ENCODE measurements around the gene DMD.

The DMD gene

GRCh38 chrX:31227250-31227649, 1984.1 kb downstream of the DMD start:
- peak; percentile 90 for DNase-seq (ENCODE audit: low read depth)

DNA sequence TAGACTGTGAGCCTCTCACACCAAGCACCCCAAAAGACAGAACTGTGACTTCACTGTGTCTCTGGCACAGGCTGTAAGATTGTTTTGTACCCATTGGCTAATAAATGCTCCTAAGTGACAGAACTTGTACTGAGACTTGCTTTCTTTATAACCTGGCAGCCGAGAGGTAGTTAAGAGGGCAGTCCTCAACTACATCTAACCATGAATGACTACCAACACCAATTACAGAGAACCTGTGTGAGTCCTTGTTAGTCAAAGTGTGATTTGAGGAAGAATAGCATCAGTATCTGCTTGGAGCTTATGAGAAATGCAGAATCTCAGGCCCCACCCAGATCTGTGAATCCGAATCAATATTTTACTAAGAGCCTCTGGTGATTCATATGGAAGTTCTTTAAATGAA, 1985.5 kb downstream of the DMD start:
- DNase-seq (ENCODE audit: low read depth): no peak

DNA sequence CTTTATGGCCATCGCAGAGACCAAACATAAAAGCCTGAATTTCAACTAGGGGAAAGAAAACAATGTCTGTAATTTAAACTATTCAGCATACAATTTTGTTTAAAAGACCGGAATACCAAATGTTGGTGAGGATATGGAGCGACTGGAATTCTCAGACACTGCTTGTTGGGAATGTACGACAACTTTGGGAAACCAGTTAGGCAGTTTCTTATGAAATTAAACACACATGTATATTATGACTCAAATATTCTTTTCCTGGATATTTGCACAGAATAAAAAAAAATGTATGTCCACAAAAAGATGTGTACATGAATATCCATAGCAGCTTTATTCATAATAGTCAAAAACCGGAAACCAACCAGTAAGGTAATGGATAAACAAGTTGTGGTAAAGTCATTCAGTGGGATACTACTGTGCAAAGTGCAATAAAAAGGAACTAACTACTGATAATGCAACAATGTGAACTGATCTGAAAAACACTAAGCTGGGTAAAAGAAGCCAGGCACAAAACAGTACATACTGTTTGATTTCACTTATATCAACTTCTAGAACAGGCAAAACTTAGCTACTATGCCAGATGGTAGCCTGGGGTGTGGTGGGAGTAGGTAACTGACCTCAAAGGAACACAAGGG, 1986.9 kb downstream of the DMD start:
- peak; percentile 54 for DNase-seq (ENCODE audit: low read depth)

- DNase-seq (ENCODE audit: low read depth): peak; percentile 73
Measured at GRCh38 chrX:31223817-31224216, 1987.5 kb downstream of the DMD start.

- no peak for DNase-seq (ENCODE audit: low read depth)
Measured at GRCh38 chrX:31222946-31223345, 1988.4 kb downstream of the DMD start.

- no peak for DNase-seq (ENCODE audit: low read depth)
Measured at GRCh38 chrX:31219174-31219573, 1992.2 kb downstream of the DMD start.

DNA sequence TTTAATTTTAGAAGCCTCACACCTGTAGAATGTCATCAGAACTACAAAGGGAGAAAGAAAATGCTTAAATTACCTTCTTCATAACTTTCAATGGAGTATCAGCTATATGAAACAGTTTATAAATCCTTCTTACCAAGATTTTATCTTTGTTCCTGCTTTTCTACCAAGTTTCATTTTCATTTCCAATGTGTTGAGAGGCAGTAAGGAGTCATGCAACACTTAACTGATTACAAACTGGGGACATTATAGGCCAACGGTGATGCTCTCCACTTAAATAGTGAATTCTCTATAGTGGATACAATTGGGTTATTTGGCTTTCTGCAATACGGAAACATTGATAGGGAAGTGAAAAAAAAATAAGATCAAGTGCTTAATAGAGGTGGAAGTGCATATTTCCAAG, 1994.3 kb downstream of the DMD start:
- no peak for DNase-seq (ENCODE audit: low read depth)

DNA sequence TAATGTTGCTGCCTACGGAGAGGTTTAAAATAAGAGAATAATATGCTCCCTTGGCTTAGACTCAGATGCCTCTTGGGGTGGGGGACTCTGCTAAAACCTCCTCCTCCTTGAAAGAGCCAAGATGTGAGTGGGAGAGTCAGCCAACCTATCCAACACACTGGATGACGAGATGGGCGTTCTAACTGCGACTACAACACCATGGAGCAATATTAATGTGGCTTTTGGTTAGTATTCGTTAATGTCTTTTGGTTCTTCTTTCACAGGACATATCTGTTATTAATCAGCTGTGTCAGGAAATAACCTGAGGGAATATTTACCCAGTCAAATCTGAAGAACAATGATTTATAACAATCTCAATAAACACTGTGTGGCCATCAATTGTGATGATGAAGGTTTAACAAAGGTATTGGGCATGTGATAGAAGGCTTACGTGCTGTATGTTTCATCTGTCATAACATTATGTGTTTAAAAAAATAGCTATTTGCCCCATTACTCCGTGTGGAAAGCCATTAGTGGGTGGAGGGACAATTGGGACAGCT, 1996.0 kb downstream of the DMD start:
- no peak for DNase-seq (ENCODE audit: low read depth)

GRCh38 chrX:31213941-31214340, 1997.4 kb downstream of the DMD start:
- peak; percentile 34 for DNase-seq (ENCODE audit: low read depth)

- no peak for DNase-seq (ENCODE audit: low read depth)
Measured at GRCh38 chrX:31212856-31213748, 1998.2 kb downstream of the DMD start.

GRCh38 chrX:31209005-31209628, 2002.2 kb downstream of the DMD start:
- DNase-seq (ENCODE audit: low read depth): peak; percentile 95

GRCh38 chrX:31201503-31201902, 2009.8 kb downstream of the DMD start:
- DNase-seq (ENCODE audit: low read depth): no peak

- DNase-seq (ENCODE audit: low read depth): no peak
Measured at GRCh38 chrX:31200430-31200829, 2010.9 kb downstream of the DMD start.

DNA sequence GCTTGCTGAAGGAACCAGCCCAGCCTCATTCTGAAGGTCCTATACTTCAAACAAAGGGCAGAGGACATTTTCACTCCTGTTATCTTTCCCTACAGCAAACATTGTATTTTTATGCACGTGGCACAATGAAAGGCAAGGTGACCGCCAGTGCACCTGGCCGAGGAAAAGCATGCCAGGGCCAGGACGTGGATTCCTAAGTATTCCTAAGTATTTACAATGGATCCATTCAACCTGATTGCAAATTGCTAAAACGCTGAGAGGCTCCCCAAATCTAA, 2011.6 kb downstream of the DMD start:
- no peak for DNase-seq (ENCODE audit: low read depth)

DNA sequence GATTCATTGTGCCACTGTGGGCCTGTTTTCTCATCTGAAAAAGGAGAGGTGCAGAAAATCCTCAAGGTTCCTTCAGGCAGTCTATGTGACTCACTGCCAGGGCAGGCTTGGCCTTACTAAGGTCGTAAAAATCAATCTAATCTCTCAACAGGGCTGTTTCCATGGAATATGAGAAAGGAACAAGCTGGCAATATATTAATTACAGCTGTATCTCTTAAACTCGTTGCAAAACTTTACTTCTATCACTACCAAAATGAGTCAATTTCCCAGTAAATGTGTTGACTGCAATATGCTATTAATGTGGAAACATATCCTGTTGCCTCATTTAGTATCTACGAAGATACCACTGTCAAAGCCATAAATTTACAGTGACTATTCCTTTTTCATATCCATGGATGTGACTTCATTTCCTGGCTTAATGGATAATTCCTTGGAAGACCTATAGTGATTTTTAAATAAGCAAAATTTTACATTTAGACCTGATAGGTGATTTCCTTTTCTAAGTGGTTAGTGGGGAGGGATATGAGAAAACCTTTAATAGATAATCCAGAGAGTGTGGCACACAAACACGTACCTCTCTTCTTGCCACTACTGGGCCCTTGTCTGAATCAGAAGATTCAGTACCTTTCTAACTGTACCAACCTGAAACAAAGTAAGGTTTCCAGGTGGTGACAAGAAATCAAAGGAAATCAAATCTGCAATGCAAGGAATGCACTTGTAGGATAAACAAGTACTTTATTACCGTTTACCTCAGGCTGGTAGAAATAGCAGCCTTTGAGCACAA, 2012.1 kb downstream of the DMD start:
- peak; percentile 83 for DNase-seq (ENCODE audit: low read depth)

GRCh38 chrX:31190221-31190975, 2021.0 kb downstream of the DMD start:
- no peak for DNase-seq (ENCODE audit: low read depth)

DNA sequence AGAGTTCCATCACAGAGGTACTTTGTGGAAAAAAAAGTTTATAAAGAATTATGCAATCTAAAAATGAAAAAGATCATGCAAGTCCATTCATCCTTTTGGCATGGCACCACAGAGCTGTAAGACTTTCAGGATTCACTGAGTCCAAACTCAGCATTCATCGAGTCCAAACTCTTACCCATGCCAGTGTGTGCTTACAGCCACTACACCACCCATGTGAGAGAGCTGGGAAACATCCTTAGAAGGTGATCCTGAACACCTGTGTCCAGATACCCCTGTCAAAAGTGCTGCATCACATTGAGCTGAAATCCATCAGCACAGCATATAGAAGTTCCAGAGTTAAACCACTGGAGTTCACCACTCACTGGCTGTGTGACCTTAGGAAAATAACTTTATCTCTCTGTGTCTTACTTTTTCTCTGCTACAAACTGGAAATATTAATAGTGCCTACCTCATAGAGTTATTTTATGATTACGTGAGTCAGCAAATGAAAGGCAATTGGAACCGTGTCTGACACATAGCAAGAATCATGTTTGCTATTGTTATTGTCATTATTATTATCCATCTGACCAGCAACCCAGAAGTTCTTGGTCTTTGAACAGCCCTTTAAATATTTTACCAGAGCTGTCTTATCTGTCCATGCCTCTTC, 2024.5 kb downstream of the DMD start:
- DNase-seq (ENCODE audit: low read depth): no peak

- no peak for DNase-seq (ENCODE audit: low read depth)
Measured at GRCh38 chrX:31185884-31186283, 2025.5 kb downstream of the DMD start.

DNA sequence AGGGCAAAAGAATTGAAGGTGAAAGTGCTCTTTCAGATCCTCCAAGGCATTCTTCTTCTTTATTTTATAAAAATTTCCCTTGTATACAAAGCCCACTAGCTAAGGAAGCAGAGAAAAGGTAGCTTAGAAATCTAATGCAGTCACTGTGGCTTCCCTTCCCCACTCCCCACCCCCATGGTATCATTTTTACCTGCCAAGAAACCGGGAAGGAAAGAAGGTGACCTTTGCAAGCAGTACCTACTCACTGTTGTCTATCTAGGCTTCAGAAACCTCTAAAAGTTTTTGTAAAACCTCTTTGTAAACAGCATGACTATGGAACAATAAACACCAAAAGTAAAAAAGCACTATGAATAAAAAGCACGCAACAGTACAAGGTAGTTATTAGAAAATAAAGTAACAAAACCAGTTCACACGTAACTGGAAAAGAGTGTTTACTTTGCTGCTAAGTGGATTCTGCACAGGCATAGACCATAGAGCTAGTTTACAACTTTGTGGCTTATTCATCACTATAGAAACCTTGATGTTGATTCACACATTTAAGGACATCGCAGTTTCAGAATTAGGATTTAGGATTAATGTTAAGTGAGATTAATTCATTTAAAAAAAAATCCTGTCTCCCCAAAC, 2029.9 kb downstream of the DMD start:
- DNase-seq (ENCODE audit: low read depth): no peak

- DNase-seq (ENCODE audit: low read depth): no peak
Measured at GRCh38 chrX:31179203-31179602, 2032.1 kb downstream of the DMD start.

- DNase-seq (ENCODE audit: low read depth): peak; percentile 29
Measured at GRCh38 chrX:31178769-31179125, 2032.6 kb downstream of the DMD start.

Data from EH (cell line).